HG03442 (cell line): ENCODE measurements around the gene PRKCZ.
"Not testable (repeated sequence)": the region's sequence is repeated elsewhere in the genome, so short reads cannot be mapped to it uniquely, and the experiment has no call there.

Source experiments
- ATAC-seq: cut with Tn5 transposase; IDR thresholded peaks from one replicate; pipeline ENCODE4 v1.9.1; 2021; ENCODE audit warnings: mild to moderate bottlenecking, moderate library complexity; ENCODE audit not compliant: unreplicated experiment

PRKCZ gene

GRCh38 chr1:2130156-2130555 lies 79.9 kb downstream of the PRKCZ start:
- no peak for ATAC-seq

GRCh38 chr1:2130871-2131289 lies 80.7 kb downstream of the PRKCZ start:
- ATAC-seq: no peak

GRCh38 chr1:2132222-2133038 lies 82.2 kb downstream of the PRKCZ start:
- ATAC-seq: no peak

GRCh38 chr1:2133039-2133878 lies 83.0 kb downstream of the PRKCZ start:
- peak; percentile 76 for ATAC-seq

- ATAC-seq: no peak
These were observed 83.6 kb downstream of the PRKCZ start for GRCh38 chr1:2133879-2134215.

GRCh38 chr1:2134266-2134620 lies 84.0 kb downstream of the PRKCZ start:
- ATAC-seq: no peak

- no peak for ATAC-seq
These were observed 84.6 kb downstream of the PRKCZ start for GRCh38 chr1:2134621-2135307.

GRCh38 chr1:2135441-2135841 lies 85.2 kb downstream of the PRKCZ start:
- no peak for ATAC-seq

- no peak for ATAC-seq
These were observed 85.7 kb downstream of the PRKCZ start for GRCh38 chr1:2135941-2136340.

- ATAC-seq: no peak
These were observed 86.4 kb downstream of the PRKCZ start for GRCh38 chr1:2136386-2137235.

GRCh38 chr1:2137257-2138121 lies 87.3 kb downstream of the PRKCZ start:
- ATAC-seq: no peak

GRCh38 chr1:2139156-2139555 lies 88.9 kb downstream of the PRKCZ start:
- not testable (repeated sequence) for ATAC-seq

GRCh38 chr1:2141025-2141424 lies 90.8 kb downstream of the PRKCZ start:
- ATAC-seq: no peak

- no peak for ATAC-seq
These were observed 93.7 kb downstream of the PRKCZ start for GRCh38 chr1:2143814-2144500.

- ATAC-seq: no peak
These were observed 94.4 kb downstream of the PRKCZ start for GRCh38 chr1:2144501-2145090.

GRCh38 chr1:2145946-2146835 lies 96.0 kb downstream of the PRKCZ start:
- ATAC-seq: no peak

GRCh38 chr1:2146836-2147517 lies 96.8 kb downstream of the PRKCZ start:
- no peak for ATAC-seq
